ENCODE measurements around the gene ATP8A2. TPM values are rescaled to one million over a fixed set of nuclear protein-coding genes. Genes with fewer than 3 reads are reported as not detected.

Gene ATP8A2
- total RNA-seq, 1 experiment from 2014 or later, result not detected

DNA sequence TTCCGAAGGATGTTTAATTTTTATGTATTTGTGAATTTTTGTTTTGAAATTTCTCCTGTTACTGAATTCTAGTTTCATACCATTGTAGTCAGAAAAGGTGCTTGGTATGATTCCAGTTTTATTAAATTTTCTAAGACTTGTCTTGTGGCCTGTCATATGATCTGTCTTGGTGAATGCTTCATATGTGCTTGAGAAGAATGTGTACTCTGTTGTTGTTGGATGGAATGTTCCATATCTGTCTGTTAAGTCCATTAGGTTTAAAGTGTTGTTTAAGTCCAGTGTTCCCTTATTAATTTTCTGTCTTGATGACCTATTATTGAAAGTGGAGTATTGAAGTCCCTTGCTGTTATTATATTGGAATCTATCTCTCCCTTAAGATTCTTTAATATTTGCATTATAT, 273.9 kb downstream of the ATP8A2 start:
- H3K4me3 ChIP-seq (ENCODE audit: low read depth in 2 of 2, low read length in 2 of 2), result no peak overlapping the region
- H3K27me3 ChIP-seq (ENCODE audit: control insufficient read depth, insufficient read depth, low read length), result no peaks in the 10 kb centered on the region
- DNase-seq (ENCODE audit: low read depth, low spot score), result no peak
- in situ Hi-C loops (cut with HindIII; ENCODE audit: low pct_unique_long_range_greater_than_20kb, low sequenced_read_pairs) (no loop called here), intact Hi-C loops (cut with micrococcal nuclease; ENCODE audit: unreplicated experiment) (no loop called here)
- H3K36me3 ChIP-seq (ENCODE audit: control insufficient read depth, insufficient read depth, low read length), result no peaks in the 10 kb centered on the region
- ChIA-PET POLR2A (no interaction called here), CTCF (no interaction called here)
- no peak overlapping the region for H3K27ac ChIP-seq (ENCODE audit: low read length)
- no TSS peak for BruUV-seq (replicated peaks)
- TF ChIP-seq, protein P1, sequence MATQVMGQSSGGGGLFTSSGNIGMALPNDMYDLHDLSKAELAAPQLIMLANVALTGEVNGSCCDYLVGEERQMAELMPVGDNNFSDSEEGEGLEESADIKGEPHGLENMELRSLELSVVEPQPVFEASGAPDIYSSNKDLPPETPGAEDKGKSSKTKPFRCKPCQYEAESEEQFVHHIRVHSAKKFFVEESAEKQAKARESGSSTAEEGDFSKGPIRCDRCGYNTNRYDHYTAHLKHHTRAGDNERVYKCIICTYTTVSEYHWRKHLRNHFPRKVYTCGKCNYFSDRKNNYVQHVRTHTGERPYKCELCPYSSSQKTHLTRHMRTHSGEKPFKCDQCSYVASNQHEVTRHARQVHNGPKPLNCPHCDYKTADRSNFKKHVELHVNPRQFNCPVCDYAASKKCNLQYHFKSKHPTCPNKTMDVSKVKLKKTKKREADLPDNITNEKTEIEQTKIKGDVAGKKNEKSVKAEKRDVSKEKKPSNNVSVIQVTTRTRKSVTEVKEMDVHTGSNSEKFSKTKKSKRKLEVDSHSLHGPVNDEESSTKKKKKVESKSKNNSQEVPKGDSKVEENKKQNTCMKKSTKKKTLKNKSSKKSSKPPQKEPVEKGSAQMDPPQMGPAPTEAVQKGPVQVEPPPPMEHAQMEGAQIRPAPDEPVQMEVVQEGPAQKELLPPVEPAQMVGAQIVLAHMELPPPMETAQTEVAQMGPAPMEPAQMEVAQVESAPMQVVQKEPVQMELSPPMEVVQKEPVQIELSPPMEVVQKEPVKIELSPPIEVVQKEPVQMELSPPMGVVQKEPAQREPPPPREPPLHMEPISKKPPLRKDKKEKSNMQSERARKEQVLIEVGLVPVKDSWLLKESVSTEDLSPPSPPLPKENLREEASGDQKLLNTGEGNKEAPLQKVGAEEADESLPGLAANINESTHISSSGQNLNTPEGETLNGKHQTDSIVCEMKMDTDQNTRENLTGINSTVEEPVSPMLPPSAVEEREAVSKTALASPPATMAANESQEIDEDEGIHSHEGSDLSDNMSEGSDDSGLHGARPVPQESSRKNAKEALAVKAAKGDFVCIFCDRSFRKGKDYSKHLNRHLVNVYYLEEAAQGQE (IDR thresholded peaks at IDR 0.05; ENCODE audit: insufficient read depth in 1 of 2, low read depth in 2 of 2, low read length in 1 of 2), result no peak
- TF ChIP-seq SIN3A (IDR thresholded peaks at IDR 0.05; ENCODE audit: borderline replicate concordance, insufficient read depth, low read depth, low read length) (no peak), TCF7L2 (IDR thresholded peaks at IDR 0.05; ENCODE audit: low read depth, low read length) (no peak), POLR2AphosphoS5 (IDR thresholded peaks at IDR 0.05; ENCODE audit: low read depth, low read length) (no peak)
- TF ChIP-seq, protein P2, sequence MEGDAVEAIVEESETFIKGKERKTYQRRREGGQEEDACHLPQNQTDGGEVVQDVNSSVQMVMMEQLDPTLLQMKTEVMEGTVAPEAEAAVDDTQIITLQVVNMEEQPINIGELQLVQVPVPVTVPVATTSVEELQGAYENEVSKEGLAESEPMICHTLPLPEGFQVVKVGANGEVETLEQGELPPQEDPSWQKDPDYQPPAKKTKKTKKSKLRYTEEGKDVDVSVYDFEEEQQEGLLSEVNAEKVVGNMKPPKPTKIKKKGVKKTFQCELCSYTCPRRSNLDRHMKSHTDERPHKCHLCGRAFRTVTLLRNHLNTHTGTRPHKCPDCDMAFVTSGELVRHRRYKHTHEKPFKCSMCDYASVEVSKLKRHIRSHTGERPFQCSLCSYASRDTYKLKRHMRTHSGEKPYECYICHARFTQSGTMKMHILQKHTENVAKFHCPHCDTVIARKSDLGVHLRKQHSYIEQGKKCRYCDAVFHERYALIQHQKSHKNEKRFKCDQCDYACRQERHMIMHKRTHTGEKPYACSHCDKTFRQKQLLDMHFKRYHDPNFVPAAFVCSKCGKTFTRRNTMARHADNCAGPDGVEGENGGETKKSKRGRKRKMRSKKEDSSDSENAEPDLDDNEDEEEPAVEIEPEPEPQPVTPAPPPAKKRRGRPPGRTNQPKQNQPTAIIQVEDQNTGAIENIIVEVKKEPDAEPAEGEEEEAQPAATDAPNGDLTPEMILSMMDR (IDR thresholded peaks at IDR 0.05), result no peak
- H3K4me1 ChIP-seq (ENCODE audit: control insufficient read depth, insufficient read depth, low read length), result no peaks in the 10 kb centered on the region
- no peak for ATAC-seq
- H3K9me3 ChIP-seq (ENCODE audit: control insufficient read depth, insufficient read depth, low read depth, low read length), result no peaks in the 10 kb centered on the region

GRCh38 chr13:25649001-25649633, 277.3 kb downstream of the ATP8A2 start:
- Histone ChIP-seq H3K4me1 (ENCODE audit: control insufficient read depth, insufficient read depth, low read length) (no peaks in the 10 kb centered on the region), H3K4me3 (ENCODE audit: low read depth in 2 of 2, low read length in 2 of 2) (no peak overlapping the region), H3K27ac (ENCODE audit: low read length) (no peak overlapping the region), H3K9me3 (ENCODE audit: control insufficient read depth, insufficient read depth, low read depth, low read length) (no peaks in the 10 kb centered on the region), H3K36me3 (ENCODE audit: control insufficient read depth, insufficient read depth, low read length) (no peaks in the 10 kb centered on the region), H3K27me3 (ENCODE audit: control insufficient read depth, insufficient read depth, low read length) (no peaks in the 10 kb centered on the region)
- intact Hi-C loops (cut with micrococcal nuclease; ENCODE audit: unreplicated experiment) (no loop called here), in situ Hi-C loops (cut with HindIII; ENCODE audit: low pct_unique_long_range_greater_than_20kb, low sequenced_read_pairs) (no loop called here)
- ATAC-seq (no peak), DNase-seq (ENCODE audit: low read depth, low spot score) (no peak)
- no TSS peak for BruUV-seq (replicated peaks)
- TF ChIP-seq TCF7L2 (IDR thresholded peaks at IDR 0.05; ENCODE audit: low read depth, low read length), result no peak
- TF ChIP-seq, protein P2 (IDR thresholded peaks at IDR 0.05), result no peak
- TF ChIP-seq SIN3A (IDR thresholded peaks at IDR 0.05; ENCODE audit: borderline replicate concordance, insufficient read depth, low read depth, low read length), result no peak
- TF ChIP-seq POLR2AphosphoS5 (IDR thresholded peaks at IDR 0.05; ENCODE audit: low read depth, low read length), result no peak
- TF ChIP-seq, protein P1 (IDR thresholded peaks at IDR 0.05; ENCODE audit: insufficient read depth in 1 of 2, low read depth in 2 of 2, low read length in 1 of 2), result no peak
- ChIA-PET POLR2A (no interaction called here), CTCF (no interaction called here)

All from Panc1 (cell line).